Breast epithelium (tissue), 3 donors: ENCODE results near the gene U2SURP.

Experiments used
- POLR2A ChIP-seq: fragments of 450-650 bp; IDR thresholded peaks from one replicate; pipeline ENCODE4 v1.6.1; 2016; ENCODE audit warnings: antibody characterized with exemption, mild to moderate bottlenecking, moderate library complexity
- POLR2AphosphoS5 ChIP-seq, 3 donors: sonication (generic); formaldehyde crosslinking; IDR thresholded peaks; one replicate each; pipeline ENCODE4 v1.6.1; 2017; ENCODE audit warnings: antibody characterized with exemption in 3 of 3
- TF ChIP-seq, protein P1 (sequence below), 3 donors: fragments of 450-650 bp; IDR thresholded peaks; one replicate each; pipeline ENCODE4 v1.5.1; 2016 to 2017; ENCODE audit warnings: antibody characterized with exemption in 3 of 3, mild to moderate bottlenecking in 3 of 3, moderate library complexity in 3 of 3

GRCh38 chr3:142973217-142974009, 28.0 kb upstream of the U2SURP start:
- no peak for TF ChIP-seq POLR2AphosphoS5 (IDR thresholded peaks at IDR 0.05)
- TF ChIP-seq, protein P1, sequence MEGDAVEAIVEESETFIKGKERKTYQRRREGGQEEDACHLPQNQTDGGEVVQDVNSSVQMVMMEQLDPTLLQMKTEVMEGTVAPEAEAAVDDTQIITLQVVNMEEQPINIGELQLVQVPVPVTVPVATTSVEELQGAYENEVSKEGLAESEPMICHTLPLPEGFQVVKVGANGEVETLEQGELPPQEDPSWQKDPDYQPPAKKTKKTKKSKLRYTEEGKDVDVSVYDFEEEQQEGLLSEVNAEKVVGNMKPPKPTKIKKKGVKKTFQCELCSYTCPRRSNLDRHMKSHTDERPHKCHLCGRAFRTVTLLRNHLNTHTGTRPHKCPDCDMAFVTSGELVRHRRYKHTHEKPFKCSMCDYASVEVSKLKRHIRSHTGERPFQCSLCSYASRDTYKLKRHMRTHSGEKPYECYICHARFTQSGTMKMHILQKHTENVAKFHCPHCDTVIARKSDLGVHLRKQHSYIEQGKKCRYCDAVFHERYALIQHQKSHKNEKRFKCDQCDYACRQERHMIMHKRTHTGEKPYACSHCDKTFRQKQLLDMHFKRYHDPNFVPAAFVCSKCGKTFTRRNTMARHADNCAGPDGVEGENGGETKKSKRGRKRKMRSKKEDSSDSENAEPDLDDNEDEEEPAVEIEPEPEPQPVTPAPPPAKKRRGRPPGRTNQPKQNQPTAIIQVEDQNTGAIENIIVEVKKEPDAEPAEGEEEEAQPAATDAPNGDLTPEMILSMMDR (IDR thresholded peaks at IDR 0.05): no peak
- no peak for TF ChIP-seq POLR2A
